AG04450 (cell line): Measurements from ENCODE around the gene GRID1. TPM values are rescaled to one million over a fixed set of nuclear protein-coding genes. Genes with fewer than 3 reads are reported as not detected.

Experiments used
- CTCF ChIA-PET: fragments of 300-600, 350-600 bp; formaldehyde crosslinking; extraction: SDS; loops from one replicate; lab custom pipeline; 2022; ENCODE audit warnings: antibody characterized with exemption, inconsistent platforms; lab: Charles Lee
- POLR2A ChIA-PET: fragments of 350-600 bp; formaldehyde crosslinking; extraction: SDS; loops from one replicate; lab custom pipeline; 2021; ENCODE audit warnings: antibody characterized with exemption, inconsistent platforms; lab: Yijun Ruan, JAX
- DNase-seq: peaks from one replicate; pipeline ENCODE4 v3.0.0-alpha.2; 2011; ENCODE audit warnings: low read depth, low spot score
- H3K27ac ChIP-seq: one replicate; pipeline ENCODE4 v1.5.1; 2012; ENCODE audit warnings: low read depth, low read length, control low read depth
- H3K27me3 ChIP-seq: one replicate; pipeline ENCODE4 v1.6.0; 2012; ENCODE audit warnings: low read length; ENCODE audit not compliant: control insufficient read depth, insufficient read depth
- H3K4me3 ChIP-seq: 2 replicates; pipeline ENCODE4 v1.5.1; 2011; ENCODE audit warnings: mild to moderate bottlenecking, low read depth, low read length, control low read depth
- H3K9me3 ChIP-seq: 2 replicates; pipeline ENCODE4 v1.5.1; 2012; ENCODE audit warnings: low read length; ENCODE audit not compliant: control insufficient read depth, insufficient read depth
- polyA plus RNA-seq: library from polyadenylated mRNA; depleted of rRNA; stranded (reverse); fragments of >200 nt; gene quantifications from 2 replicates; pipeline ENCODE4 v1.2.3, GENCODE V29; 2011
- TF ChIP-seq, protein P1 (sequence below): IDR thresholded peaks from 2 replicates; pipeline ENCODE4 v1.5.1; 2011; ENCODE audit warnings: low read depth, low read length, control low read depth, inconsistent platforms

Gene GRID1
- polyA plus RNA-seq, 1 experiment = not detected

DNA sequence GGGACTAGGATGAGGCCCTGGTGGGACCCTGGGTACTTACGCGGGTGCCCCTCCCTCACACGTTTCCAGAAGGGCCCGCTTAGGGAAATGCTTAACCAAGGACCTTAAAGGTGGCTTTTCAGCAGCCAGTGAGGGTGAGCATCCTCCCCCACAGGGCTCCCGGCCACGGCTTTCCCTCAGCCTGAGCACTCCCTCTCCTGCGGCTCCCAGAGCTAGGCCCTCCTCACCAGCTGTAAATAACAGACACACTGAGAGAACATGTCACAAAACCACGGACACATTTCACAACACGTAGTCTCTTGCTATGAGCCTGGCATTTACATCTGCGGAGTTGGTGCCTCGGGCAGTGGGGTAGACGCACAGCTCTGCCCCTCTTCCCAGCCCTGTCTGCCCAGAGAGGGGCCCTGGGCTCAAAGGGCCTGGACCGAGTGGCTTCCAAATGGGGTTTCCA, 25.2 kb downstream of the GRID1 start:
- ChIA-PET POLR2A (no interaction called here), CTCF (no interaction called here)
- Histone ChIP-seq H3K9me3 (no peaks in the 10 kb centered on the region), H3K27ac (no peak overlapping the region), H3K4me3 (no peak overlapping the region), H3K27me3 (peaks cover 3% of the 10 kb centered on the region)
- no peak for DNase-seq
- TF ChIP-seq, protein P1, sequence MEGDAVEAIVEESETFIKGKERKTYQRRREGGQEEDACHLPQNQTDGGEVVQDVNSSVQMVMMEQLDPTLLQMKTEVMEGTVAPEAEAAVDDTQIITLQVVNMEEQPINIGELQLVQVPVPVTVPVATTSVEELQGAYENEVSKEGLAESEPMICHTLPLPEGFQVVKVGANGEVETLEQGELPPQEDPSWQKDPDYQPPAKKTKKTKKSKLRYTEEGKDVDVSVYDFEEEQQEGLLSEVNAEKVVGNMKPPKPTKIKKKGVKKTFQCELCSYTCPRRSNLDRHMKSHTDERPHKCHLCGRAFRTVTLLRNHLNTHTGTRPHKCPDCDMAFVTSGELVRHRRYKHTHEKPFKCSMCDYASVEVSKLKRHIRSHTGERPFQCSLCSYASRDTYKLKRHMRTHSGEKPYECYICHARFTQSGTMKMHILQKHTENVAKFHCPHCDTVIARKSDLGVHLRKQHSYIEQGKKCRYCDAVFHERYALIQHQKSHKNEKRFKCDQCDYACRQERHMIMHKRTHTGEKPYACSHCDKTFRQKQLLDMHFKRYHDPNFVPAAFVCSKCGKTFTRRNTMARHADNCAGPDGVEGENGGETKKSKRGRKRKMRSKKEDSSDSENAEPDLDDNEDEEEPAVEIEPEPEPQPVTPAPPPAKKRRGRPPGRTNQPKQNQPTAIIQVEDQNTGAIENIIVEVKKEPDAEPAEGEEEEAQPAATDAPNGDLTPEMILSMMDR = no peak

DNA sequence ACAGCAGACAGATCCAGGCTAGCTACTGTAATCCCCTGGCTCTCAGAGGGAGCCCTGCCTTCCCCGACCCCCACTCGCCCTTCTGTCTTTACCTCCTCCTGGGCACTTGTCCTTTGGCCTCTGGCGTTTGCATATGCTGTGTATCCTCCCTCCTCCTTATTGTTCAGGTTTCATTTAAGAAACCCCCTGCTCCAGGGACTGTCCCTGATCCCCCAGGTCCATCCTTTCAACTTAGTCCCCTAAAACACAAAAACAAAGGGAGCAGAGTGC, 25.7 kb downstream of the GRID1 start:
- Histone ChIP-seq H3K9me3 (no peaks in the 10 kb centered on the region), H3K27ac (no peak overlapping the region), H3K27me3 (peaks cover 3% of the 10 kb centered on the region), H3K4me3 (no peak overlapping the region)
- TF ChIP-seq, protein P1 = no peak
- ChIA-PET CTCF (no interaction called here), POLR2A (no interaction called here)
- no peak for DNase-seq

DNA sequence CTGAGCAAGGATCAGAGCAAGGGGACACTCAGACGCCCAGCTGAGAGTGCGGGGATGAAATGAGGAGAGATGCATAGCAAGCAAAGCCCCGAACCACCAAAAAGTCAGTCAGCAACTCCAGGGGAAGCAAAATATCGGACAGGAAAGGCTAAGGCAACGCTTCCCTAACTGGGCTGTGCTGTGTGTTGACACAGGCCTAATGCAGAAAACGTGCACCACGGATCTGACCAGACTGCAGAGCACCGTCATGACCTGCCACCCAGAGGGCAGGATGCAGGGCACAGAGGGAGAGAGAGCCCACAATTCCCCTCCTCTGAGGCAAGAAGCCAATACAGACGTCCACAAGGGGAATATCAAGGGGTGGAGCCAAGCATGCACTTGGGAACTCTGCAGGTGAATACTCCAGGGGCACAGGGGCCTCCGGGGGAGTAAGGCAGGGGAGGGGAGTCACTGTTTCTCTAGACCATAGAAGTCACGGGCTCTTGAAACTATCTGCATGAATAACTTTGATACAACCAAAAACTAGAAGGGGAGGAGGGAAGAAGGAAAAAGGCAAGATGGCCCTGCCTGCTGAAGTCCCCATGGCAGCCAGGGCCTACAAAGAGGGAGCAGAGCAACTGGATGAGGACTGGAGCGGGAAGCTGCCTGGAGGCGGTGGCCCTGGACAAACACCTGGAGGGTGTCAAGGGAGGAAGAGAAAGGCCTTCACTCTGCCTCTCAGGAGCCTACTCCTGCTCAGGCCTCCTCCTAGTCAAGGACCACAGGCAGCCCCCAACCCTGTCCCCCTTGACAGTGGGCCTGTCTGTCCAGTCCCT, 26.2 kb downstream of the GRID1 start:
- no peak for DNase-seq
- POLR2A ChIA-PET = no interaction called here
- Histone ChIP-seq H3K4me3 (no peak overlapping the region), H3K9me3 (no peaks in the 10 kb centered on the region), H3K27ac (no peak overlapping the region), H3K27me3 (peaks cover 3% of the 10 kb centered on the region)
- TF ChIP-seq, protein P1 = no peak
- CTCF ChIA-PET = no interaction called here

DNA sequence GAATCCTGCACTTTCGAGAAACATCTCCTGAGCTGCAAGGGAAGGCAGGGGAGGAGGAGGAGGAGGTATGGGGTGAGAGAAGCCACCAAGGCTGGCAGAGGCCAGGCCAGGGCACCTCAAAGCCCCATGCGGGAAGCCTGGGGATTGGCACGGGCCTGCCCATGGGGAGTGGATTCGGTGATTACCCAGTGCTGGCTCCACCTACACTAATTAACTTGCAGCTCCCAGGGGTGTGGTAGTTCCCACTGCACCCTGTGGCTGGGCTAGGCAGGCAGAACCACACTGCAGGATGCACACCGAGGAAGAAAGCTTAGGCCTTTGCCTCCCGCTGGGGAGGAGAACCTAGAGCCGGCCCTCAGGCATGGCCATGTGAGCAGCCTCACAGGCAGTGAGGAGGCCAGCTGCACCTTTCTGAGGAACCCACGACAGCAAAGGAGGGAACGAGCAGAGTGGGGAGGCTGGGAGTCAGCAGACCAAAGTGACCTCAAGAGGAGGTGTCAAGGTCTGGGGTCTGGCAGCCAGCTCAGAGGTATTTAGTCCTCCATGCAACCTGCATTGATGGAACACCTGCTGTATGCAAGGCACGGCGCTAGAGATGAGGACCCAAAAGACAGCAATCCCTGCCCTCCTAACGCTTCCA, 27.2 kb downstream of the GRID1 start:
- ChIA-PET POLR2A (no interaction called here), CTCF (no interaction called here)
- no peaks in the 10 kb centered on the region for H3K9me3 ChIP-seq
- TF ChIP-seq, protein P1 = no peak
- DNase-seq = no peak
- H3K4me3 ChIP-seq = no peak overlapping the region
- H3K27me3 ChIP-seq = peaks cover 3% of the 10 kb centered on the region
- H3K27ac ChIP-seq = no peak overlapping the region

DNA sequence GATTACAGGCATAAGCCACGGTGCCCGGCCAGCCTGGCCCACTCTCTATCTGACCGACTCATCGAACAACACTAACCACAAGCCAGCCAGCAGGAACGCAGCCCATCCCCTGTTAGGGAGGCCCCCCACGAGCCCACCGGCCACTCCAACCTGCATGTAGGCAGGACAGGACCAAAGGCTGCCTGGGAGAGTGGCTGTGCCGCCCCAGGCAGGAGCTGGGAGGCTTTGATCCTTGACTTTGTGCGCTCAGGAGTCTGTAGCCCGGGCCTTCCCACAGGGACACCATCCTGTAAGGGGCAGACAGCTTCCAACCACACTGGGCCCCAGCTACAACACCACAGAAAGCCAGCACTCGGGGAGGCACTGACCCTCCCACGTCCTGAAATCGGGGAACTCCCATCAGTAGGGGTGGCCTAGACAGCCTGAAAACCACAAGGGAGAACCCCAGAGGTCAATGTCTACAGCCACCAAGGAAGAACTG, 29.4 kb downstream of the GRID1 start:
- H3K27ac ChIP-seq = no peak overlapping the region
- ChIA-PET POLR2A (no interaction called here), CTCF (no interaction called here)
- no peak overlapping the region for H3K4me3 ChIP-seq
- H3K27me3 ChIP-seq = peaks cover 3% of the 10 kb centered on the region
- no peak for DNase-seq
- no peaks in the 10 kb centered on the region for H3K9me3 ChIP-seq
- TF ChIP-seq, protein P1 = no peak
